Liver (tissue), 3 donors: ENCODE measurements around the gene SV2B.

Source experiments
- HNF4A ChIP-seq, 2 donors: conservative IDR thresholded peaks; 2 replicates each; pipeline ENCODE4 v1.6.1; 2016; ENCODE audit warnings: antibody characterized with exemption in 2 of 2, mild to moderate bottlenecking in 2 of 2
- RAD21 ChIP-seq, 2 donors: IDR thresholded peaks; 2 replicates each; pipeline ENCODE4 v1.6.1; 2016; ENCODE audit warnings: antibody characterized with exemption in 2 of 2, mild to moderate bottlenecking in 2 of 2
- REST ChIP-seq: IDR thresholded peaks from 2 replicates; pipeline ENCODE4 v1.6.1; 2016; ENCODE audit warnings: antibody characterized with exemption, mild to moderate bottlenecking
- RXRA ChIP-seq, 2 donors: IDR thresholded peaks; 2 replicates each; pipeline ENCODE4 v1.6.1; 2017 to 2018; ENCODE audit warnings: antibody characterized with exemption in 2 of 2, mild to moderate bottlenecking in 1 of 2
- SP1 ChIP-seq: IDR thresholded peaks from 2 replicates; pipeline ENCODE4 v1.6.1; 2018; ENCODE audit warnings: antibody characterized with exemption, mild to moderate bottlenecking
- YY1 ChIP-seq: IDR thresholded peaks from 2 replicates; pipeline ENCODE4 v1.6.1; 2016; ENCODE audit warnings: antibody characterized with exemption, mild to moderate bottlenecking
- TF ChIP-seq, protein P1 (sequence below): fragments of 150-350 bp; IDR thresholded peaks from 2 replicates; pipeline ENCODE4 v1.5.1; 2017; ENCODE audit warnings: improper control_type of control experiment, low read depth, low read length; ENCODE audit not compliant: missing input control
- TF ChIP-seq, protein P2 (sequence below): IDR thresholded peaks from 2 replicates; pipeline ENCODE4 v1.6.1; 2016; ENCODE audit warnings: antibody characterized with exemption
- donor health status: healthy.
- donor health status: healthy.

DNA sequence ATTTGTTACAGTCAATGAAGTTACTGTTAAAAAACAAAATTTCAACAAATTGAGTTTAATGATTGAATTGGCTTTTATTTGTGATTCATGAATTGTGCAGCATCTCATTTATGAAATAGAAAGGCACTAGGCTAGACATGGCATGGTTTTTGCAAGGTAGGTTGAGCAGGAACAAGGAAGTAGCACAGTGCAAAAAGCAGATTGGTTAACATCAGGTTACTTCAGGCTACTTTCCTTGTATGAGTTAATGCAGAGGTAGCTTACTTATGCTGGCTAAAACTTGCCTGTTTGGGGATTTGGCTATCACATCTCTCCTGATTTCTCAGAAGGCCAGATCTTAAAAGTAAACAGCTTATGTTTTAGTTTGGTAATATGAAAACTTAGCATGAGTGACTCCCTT is 23.0 kb upstream of the SV2B start:
- TF ChIP-seq RAD21 (IDR thresholded peaks at IDR 0.05), result no peak
- TF ChIP-seq, protein P1, sequence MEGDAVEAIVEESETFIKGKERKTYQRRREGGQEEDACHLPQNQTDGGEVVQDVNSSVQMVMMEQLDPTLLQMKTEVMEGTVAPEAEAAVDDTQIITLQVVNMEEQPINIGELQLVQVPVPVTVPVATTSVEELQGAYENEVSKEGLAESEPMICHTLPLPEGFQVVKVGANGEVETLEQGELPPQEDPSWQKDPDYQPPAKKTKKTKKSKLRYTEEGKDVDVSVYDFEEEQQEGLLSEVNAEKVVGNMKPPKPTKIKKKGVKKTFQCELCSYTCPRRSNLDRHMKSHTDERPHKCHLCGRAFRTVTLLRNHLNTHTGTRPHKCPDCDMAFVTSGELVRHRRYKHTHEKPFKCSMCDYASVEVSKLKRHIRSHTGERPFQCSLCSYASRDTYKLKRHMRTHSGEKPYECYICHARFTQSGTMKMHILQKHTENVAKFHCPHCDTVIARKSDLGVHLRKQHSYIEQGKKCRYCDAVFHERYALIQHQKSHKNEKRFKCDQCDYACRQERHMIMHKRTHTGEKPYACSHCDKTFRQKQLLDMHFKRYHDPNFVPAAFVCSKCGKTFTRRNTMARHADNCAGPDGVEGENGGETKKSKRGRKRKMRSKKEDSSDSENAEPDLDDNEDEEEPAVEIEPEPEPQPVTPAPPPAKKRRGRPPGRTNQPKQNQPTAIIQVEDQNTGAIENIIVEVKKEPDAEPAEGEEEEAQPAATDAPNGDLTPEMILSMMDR, result no peak
- no peak for TF ChIP-seq REST
- no peak for TF ChIP-seq RXRA (IDR thresholded peaks at IDR 0.05)
- TF ChIP-seq, protein P2, sequence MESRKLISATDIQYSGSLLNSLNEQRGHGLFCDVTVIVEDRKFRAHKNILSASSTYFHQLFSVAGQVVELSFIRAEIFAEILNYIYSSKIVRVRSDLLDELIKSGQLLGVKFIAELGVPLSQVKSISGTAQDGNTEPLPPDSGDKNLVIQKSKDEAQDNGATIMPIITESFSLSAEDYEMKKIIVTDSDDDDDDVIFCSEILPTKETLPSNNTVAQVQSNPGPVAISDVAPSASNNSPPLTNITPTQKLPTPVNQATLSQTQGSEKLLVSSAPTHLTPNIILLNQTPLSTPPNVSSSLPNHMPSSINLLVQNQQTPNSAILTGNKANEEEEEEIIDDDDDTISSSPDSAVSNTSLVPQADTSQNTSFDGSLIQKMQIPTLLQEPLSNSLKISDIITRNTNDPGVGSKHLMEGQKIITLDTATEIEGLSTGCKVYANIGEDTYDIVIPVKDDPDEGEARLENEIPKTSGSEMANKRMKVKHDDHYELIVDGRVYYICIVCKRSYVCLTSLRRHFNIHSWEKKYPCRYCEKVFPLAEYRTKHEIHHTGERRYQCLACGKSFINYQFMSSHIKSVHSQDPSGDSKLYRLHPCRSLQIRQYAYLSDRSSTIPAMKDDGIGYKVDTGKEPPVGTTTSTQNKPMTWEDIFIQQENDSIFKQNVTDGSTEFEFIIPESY, result no peak
- TF ChIP-seq YY1, result no peak
- TF ChIP-seq HNF4A (conservative IDR thresholded peaks at IDR 0.05), result no peak
- TF ChIP-seq SP1, result no peak
